ENCODE results near the gene MRFAP1.

DNA sequence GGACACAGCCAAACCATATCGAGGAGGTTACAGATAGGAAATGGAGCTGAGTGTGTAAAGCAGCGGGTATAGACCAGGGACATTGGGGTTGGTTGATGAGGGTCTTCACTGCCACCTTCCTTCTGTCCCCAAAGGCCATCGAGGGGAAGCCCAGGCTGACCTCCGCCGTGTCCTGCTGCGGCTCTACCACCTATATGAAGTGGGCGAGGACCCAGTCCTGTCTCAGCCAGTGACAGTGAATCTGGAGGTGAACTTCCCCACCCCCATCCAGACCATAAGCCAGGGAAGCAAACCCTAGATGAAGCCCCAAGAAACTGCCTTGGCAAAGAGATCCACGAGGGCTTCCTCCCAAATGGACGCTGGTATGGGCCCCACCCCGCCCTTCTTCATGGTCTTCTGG is 23.2 kb upstream of the MRFAP1 start:
- TF ChIP-seq, protein P1, sequence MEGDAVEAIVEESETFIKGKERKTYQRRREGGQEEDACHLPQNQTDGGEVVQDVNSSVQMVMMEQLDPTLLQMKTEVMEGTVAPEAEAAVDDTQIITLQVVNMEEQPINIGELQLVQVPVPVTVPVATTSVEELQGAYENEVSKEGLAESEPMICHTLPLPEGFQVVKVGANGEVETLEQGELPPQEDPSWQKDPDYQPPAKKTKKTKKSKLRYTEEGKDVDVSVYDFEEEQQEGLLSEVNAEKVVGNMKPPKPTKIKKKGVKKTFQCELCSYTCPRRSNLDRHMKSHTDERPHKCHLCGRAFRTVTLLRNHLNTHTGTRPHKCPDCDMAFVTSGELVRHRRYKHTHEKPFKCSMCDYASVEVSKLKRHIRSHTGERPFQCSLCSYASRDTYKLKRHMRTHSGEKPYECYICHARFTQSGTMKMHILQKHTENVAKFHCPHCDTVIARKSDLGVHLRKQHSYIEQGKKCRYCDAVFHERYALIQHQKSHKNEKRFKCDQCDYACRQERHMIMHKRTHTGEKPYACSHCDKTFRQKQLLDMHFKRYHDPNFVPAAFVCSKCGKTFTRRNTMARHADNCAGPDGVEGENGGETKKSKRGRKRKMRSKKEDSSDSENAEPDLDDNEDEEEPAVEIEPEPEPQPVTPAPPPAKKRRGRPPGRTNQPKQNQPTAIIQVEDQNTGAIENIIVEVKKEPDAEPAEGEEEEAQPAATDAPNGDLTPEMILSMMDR (conservative IDR thresholded peaks at IDR 0.05) = no peak
- no peak for TF ChIP-seq ZFX (IDR thresholded peaks at IDR 0.05)
